ENCODE measurements around the gene MRTFB.

MRTFB gene

DNA sequence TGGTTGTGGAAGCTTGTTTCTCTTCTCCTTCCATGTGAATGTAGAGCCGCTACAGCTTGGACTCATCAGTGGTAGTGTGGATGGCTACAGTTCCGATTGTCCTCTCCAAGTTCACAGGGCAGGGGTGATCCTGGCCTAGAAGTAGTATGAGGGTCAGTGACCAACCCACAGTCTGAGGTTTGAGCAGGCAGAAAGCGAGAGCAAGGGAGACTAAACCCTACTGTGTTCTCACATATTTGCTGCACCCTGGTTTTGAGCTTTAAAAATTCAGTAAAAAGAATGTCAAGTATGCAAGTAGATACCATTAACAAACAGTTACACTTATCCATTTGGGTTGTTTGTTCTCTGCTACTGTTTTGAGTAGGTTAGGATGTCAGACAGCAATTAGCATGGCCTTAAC is 148.9 kb downstream of the MRTFB start:
- no peak for DNase-seq (ENCODE audit: extremely low read depth in 1 of 2, low read depth in 1 of 2)

DNA sequence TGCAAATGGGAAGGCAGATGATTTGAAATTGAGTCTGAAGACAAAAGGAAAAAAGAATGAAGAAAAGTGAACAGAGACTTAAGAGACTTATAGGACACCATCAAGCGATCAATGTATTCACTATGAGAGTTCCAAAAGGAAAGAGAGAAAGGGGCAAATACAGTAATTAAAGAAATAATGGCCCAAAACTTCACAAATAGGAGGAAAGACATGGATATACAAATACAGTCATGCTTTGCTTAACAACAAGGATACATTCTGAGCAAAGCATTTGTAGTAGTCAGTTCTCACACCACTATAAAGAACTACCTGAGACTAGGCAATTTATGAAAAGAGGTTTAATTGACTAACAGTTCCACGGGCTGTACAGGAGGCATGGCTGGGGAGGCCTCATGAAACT is 152.5 kb downstream of the MRTFB start:
- DNase-seq (ENCODE audit: extremely low read depth in 1 of 2, low read depth in 1 of 2): no peak

DNA sequence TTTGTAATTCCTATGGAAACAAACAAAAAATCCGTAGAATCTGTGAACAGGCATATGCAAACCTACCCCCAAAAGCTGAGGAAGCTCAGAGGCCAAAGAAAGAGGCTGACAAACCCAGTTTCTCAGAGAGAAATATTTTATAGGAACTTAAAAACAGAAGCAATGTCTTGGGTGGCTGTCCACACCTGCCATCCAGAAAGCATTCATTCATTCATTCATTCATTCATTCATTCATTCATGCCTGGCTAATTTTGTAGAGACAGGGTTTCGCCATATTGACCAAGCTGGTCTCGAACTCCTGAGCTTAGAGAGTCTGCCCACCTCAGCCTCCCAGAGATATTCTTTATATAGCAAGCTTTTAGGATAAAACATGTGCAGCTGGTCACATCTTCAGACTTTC is 154.3 kb downstream of the MRTFB start:
- no peak for DNase-seq (ENCODE audit: extremely low read depth in 1 of 2, low read depth in 1 of 2)

DNA sequence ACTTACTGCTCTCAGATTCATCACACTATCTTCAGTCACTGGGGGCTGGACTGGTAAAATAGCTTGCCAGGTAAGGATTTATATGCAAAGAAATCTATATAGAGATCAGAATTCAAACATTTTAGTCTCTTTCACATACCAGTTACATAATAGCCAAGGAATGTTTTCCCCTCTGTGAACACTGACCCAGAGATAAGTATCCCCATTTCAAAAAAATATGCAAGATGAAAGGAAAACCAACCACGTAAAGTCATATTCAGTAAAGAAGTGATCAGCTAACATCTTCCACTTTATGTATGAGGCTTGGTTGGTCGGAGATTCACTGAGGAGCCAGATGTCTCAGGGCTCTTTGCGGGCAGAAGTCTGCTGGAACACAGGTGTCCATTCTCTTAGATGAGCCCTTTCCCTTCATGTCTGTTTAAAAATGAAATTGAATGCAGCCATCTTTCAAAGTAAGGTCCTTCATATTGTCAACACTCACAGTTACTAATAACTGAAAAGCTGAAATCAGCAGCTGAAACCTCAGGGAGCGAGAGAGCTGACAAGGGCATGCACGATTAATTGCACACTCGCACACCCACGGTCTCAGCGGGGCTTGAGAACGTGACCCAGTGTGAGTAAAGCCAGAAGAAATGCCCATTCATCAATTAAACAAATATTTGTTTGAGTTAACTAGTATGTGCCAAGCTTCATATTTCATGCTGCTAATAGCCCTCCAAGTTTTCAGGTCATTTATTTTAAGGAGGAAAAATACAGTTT is 161.2 kb downstream of the MRTFB start:
- DNase-seq (ENCODE audit: extremely low read depth in 1 of 2, low read depth in 1 of 2): no peak

DNA sequence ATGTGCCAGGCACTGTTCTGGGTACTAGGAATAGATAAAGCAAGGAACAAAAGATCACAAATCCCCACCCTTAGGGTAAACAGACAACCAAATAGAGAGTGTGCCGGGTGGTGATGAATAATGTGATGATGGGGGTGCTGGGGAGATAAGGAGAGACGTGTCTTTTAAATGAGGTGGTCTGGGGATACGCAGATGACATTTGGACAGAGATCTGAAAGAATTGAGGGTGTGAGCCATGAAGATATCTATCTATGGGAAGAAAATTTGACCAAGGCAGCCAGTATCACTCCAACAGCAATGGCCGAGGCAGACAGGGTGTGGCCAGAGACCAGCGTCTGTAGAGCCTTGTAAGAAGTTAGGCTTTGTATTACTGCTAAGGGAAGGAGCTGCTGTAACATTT is 165.3 kb downstream of the MRTFB start:
- no peak for DNase-seq (ENCODE audit: extremely low read depth in 1 of 2, low read depth in 1 of 2)

DNA sequence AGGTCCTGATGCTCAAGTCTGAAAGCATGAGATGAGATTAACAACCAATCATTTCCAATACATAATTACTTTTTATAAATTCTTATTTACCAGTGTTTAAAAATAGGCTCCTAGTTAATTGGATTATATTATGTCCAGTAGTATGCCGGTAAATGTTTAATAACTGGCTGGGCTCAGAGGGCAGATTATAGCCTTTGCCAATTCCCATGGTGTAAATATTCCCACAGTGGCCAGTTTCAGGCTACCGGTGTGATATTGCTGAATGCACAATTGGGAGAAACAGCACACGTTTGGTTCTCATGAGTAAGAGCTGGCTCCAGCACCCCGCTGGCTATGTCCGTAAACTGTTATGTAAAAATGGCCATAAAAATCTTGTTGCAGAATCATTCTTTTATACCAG is 167.6 kb downstream of the MRTFB start:
- no peak for DNase-seq (ENCODE audit: extremely low read depth in 1 of 2, low read depth in 1 of 2)

DNA sequence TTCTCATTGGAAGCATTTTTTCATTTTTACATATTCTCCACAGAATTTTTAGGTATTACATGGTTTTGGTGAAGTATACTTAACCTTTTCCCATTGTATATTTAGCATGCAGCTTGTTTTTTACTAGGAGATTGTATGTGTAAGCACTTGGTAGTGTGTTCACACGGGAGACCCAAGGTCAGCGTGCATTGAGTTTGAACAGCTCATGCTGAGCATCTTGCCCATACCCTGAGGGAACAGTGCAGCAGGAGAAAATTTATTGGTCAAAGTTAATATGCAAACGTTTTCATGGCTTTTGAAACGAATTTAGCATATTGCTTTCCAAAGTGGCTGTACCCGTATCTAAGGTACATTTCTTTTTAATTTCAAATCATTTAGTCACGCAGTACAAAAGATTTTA is 168.7 kb downstream of the MRTFB start:
- no peak for DNase-seq (ENCODE audit: extremely low read depth in 1 of 2, low read depth in 1 of 2)

DNA sequence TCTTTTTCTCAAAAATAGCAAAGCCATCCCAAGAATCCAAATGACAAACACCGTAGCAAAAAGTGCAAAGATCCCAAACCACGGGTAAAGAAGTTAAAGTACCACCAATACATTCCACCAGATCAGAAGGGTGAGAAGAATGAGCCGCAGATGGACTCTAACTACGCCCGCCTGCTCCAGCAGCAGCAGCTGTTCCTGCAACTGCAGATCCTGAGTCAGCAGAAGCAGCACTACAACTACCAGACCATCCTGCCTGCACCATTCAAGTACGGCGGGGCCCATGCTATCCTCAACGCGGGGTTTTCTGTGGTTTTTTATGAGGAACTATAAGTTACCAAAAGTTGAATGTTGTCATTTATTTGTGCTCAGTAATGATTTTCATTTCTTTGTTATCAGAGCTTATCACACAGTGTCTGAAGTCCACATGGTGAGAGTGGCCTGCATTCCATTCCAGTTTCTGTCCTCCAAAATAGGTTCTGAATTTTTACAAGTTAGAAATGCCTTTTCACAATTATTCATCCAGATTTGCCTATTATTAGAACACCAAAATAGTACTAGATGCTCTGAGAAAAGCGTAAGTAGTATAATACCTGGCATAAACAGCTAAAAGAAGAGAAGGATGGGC is 169.2 kb downstream of the MRTFB start:
- DNase-seq (ENCODE audit: extremely low read depth in 1 of 2, low read depth in 1 of 2): no peak

DNA sequence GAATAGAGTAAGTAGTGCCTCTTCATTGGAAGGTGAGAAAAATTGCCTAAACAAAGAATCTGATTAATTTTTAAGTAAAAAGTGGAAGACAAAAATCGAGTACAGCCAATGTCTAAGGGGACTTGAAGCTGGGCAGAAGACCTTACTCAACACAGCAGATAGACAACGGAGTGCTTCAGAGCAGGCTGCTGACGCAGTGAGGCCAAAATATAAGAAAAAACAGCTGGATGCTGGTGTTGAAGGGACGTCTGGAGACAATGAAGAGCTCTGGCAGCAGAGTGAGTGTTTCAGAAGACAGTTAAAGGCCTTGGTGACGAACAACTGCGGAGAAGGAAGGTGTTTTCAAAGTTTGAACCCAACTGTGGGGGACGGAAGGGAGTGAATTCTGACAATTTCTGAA is 169.8 kb downstream of the MRTFB start:
- DNase-seq (ENCODE audit: extremely low read depth in 1 of 2, low read depth in 1 of 2): no peak

DNA sequence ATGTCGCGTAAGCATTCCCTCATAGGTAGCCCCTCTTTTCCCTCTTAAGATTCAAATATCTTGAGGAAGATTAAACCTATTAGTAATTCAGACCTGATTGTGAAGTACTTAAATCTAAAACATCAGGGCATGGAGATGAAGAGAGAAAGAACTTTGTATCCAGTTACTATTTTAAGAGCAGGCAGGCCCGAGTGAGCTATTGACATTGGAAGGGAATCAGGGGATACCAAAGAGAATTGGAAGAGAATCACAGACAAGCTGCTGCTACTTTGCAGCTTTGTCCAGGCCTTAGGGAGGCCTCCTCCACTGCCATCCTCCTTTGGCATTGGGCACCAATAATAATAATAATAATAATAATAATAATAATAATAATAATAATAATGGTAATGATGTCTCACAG is 170.5 kb downstream of the MRTFB start:
- no peak for DNase-seq (ENCODE audit: extremely low read depth in 1 of 2, low read depth in 1 of 2)

DNA sequence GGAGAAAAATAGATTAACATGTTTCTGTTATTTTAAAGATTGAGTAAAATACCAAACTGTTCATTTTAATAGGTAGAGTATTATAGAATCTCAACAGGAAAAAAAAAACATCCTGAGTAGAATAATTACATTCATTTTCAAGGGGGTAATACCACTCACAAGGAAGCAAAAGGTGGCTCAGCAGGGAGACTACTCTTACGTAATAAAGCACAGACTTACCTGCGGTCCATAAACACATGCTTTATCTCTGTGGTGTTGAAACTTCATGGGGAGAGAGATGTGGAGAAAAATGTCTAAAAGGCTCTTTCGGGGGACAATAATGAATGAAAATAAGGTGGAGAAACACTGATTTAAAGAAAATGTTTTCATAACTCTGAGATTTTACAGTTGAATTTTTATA is 171.7 kb downstream of the MRTFB start:
- DNase-seq (ENCODE audit: extremely low read depth in 1 of 2, low read depth in 1 of 2): no peak

DNA sequence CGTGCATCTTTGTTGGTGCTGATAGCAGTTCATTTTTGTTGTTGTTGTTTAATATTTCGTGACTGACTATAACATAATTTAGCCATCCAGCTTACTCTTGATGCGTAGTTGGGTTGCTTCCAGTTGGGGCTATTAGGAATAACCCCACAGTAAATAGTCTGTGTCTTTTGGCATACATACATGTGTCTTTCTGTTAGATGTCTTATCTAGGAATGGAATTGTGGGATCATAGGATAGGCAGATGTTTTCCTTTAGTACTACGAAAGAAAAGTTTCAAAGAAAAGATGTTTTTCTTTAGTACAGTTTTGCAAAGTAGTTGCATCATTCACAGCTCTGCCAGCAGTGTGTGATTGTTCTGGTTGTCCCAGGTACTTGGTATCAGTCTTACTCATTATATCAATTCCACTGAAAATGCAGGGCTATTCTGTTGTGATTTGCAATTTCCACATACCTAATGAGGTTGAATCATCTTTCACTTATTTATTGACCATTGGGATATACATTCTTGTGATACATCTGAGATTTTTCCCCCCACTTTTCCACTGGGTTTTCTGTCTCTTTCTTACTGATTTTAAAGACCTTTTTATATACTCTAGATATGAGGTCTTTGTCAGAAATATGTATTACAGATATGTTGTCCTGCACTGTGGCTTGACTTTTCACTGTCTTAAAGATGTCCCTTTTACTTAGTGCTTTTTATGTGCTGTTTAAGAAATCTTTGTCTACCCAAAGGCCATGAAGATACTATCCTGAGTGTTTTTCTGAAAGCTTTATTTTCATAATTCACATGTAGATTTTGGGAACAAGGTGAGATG is 173.3 kb downstream of the MRTFB start:
- no peak for DNase-seq (ENCODE audit: extremely low read depth in 1 of 2, low read depth in 1 of 2)

DNA sequence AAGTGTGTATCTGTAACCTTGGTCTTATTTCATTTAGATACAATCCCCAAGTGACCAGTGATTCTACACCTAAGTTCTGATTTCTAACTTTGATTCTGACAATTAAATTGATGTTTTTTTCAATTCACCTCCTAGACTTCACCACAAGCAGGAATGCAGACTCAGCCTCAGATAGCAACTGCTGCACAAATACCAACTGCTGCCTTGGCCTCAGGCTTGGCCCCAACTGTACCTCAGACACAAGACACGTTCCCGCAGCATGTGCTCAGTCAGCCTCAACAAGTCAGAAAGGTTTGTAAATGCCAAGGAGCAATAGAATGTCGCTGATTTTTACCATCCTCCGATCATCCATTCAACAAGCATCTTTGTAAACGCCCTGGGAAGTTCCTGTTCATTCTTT is 177.7 kb downstream of the MRTFB start:
- DNase-seq (ENCODE audit: extremely low read depth in 1 of 2, low read depth in 1 of 2): no peak

DNA sequence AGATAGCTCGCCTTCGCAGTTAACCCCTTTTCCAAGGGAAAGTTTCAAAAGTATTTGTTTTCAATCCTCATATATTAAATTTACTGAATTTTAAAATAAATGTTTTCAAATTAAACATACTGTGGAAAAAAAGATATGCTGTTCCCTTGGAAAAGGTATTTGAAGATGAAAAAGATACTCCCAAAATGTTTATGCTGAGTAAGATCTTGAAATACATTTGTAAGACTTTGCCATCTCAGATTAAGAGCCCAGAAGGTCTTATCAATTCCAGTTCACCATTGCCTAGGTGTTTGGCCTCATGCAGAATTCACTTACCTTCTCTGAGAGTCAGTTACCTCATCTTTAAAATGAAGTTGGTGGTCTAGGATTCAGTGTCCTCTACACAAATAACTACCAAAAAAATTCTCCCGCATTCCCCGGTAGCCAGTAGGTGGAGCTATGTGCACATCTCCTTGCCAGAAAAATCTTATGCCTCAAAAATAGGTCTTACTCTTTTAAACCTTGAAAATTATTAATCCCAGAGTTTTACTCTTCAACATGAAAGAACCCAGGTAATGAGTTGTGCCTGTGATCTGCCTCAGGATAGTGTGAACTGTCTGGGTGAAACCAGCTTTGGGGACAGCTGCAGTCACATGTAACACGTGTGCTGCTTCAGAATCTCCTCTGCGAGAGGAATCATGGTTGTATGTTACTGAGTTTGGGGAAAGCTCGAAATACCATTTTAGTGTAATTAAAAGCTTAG is 178.3 kb downstream of the MRTFB start:
- DNase-seq (ENCODE audit: extremely low read depth in 1 of 2, low read depth in 1 of 2): peak; percentile 12 to 22

DNA sequence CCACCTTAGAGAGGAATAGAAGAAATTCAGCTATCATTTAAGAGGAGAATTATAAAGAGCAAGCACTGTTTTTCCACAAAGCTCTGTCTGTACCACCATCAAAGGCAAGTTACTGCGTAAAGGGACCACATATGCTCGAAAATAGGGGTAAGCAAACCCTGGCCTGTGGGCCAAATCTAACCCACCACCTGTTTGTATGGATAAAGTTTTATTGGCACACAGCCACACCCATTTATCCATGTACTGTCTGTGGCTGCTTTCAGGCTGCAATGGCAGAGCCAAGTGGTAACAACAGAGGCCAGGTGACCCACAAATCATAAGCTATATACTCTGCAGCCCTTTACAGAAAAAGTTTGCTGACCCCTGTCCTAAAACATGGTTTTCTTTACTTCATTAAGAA is 180.3 kb downstream of the MRTFB start:
- DNase-seq (ENCODE audit: extremely low read depth in 1 of 2, low read depth in 1 of 2): no peak

DNA sequence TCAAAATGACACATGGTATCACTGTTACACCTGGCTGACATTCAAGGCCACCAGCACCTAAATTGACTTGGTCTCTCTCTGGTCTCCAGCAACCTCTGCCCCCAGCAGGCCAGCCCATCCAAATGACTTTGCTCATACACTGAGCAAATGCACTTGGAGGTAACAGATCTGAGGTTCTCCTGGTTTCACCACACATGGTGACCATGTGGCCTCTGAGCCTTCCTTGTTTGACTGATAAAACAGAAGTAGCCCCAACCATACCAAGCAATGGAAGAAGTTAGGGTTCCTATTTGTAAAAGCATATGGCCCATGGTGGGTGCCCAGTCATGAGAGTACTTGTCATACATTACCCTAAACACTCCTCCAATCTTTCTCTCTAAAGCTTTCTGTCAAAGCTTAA is 181.7 kb downstream of the MRTFB start:
- no peak for DNase-seq (ENCODE audit: extremely low read depth in 1 of 2, low read depth in 1 of 2)

DNA sequence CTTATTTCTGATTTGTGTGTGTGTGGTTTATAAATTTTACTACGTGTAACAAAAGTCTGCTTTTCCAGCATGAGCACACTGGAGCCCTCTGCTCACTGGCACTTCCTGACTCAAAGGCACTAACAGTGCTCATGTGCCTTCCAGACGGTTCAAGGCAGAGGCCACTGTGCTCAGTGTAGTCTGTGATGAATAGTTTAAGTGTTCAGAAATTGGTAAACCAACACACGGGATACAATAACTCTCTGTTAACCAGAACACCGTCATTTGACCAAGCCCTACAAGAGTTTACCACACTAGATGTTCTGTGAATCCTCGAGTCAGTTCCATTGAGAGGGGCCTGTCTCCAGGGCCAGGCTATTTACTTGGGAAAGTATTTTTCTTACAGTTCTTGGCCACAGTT is 191.9 kb downstream of the MRTFB start:
- DNase-seq (ENCODE audit: extremely low read depth in 1 of 2, low read depth in 1 of 2): no peak

DNA sequence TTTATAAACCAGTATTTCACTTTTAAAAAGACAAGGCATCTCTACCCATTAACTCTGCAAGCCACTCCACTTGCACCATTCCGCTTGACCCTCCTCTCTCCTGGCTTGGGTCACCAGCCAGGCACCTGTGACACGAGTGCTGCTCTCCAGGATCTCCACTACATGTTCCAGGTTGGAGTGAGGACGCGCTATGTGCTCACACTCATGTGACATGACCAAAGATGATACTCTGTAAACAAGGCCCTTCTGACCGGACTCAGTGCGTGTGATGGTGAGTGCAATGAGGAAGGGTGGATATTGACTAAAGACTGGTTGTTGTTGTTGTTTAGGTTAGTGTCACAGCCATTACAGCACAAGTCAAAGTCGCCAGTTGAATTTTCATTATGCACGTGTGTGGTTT is 192.7 kb downstream of the MRTFB start:
- DNase-seq (ENCODE audit: extremely low read depth in 1 of 2, low read depth in 1 of 2): no peak

DNA sequence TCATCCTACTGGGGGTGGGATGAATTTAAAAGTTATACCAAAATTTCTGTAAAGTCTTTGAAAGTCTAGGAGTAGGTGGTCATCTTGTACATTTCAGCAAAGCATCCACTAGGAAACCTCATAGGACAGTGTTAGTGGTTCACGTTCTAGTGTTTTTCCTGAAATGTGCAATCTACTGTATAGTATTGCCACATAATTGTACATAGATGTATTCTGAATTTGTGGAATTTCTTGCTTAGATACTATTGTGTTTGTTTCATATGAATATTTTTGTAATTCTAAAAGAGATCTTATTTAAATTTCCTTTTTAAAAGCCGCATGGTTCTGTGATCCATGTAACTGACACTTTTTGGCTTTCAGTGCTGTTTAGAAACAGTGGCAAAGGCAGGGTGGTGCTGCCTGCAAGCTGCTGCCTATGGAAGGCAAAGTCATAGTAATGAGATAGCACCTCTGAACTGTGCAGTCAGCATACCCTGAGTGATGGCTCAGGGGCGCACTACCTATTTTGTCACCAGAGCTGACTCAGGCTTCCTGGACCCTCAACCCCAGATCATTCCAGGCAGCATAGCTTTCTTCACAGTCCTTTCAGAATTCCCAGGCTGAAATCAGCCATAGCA is 193.3 kb downstream of the MRTFB start:
- no peak for DNase-seq (ENCODE audit: extremely low read depth in 1 of 2, low read depth in 1 of 2)

DNA sequence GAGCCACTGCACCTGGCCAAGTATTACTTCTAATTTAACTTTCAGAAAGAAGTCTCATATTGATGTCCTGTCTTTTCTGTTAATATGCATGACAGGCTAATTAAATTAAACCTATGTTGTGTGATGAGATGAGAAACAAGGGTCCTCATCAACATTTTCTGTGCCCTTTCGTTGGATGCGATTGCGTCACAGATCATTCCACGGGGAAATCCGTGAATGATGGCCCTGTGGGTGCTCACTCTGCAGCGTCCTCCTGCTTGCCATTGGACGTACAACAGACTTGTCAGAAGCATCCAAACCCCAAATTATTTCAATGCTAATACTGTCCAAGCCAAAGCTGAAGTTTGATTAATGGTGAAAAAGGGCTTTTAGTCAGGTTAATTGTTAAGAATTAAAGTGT is 197.0 kb downstream of the MRTFB start:
- DNase-seq (ENCODE audit: extremely low read depth in 1 of 2, low read depth in 1 of 2): no peak

DNA sequence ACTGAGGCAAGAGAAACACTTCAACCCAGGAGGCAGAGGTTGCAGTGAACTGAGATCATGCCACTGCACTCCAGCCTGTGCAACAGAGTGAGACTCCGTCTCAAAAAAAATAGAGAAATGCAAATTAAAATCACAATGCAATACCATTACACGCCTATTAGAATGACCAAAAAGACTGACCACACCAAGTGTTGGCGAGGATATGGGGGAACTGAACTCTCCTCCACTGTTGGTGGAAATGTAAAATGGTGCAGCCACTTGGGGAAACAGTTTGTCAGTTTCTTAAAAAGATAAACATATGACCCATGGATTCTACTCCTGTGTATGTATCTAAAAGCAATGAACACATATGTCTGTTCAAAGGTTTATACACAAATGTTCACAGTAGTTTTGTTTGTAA is 204.8 kb downstream of the MRTFB start:
- no peak for DNase-seq (ENCODE audit: extremely low read depth in 1 of 2, low read depth in 1 of 2)

Measured in activated CD8-positive, alpha-beta memory T cell treated with anti-CD3 and anti-CD28 coated beads for 1 hour (primary cell).